Hematopoietic multipotent progenitor cell treated with erythropoietin and hydrocortisone succinate and interleukin-3 and kit ligand, for 4 days (in vitro differentiated cells): ENCODE data around the gene GTF2F1.
"Not testable (repeated sequence)": the region's sequence is repeated elsewhere in the genome, so short reads cannot be mapped to it uniquely, and the experiment has no call there.

ENCODE experiments used
- DNase-seq: peaks from one replicate; pipeline ENCODE4 v3.0.0-alpha.2; 2015

Gene GTF2F1

GRCh38 chr19:6352381-6353165, 40.4 kb downstream of the GTF2F1 start:
- no peak for DNase-seq

DNA sequence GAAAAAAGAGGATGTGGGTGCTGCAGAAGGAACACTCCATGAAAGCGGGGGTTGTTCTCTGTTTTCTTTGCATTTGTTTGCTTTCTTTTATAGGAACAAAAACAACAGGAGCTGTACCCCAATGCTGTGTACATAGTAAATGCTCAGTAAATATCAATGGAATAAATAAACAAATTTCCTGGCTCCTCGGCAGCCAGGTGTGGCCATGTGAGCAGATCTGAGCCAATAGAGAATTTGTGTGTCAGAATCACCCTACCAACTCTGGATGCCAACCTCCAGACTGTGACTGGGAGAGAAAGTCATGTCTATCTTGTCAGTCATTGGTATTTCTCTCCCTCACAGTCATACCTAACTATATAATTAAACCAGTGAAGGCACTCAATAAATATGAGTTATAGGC, 42.3 kb downstream of the GTF2F1 start:
- no peak for DNase-seq

DNA sequence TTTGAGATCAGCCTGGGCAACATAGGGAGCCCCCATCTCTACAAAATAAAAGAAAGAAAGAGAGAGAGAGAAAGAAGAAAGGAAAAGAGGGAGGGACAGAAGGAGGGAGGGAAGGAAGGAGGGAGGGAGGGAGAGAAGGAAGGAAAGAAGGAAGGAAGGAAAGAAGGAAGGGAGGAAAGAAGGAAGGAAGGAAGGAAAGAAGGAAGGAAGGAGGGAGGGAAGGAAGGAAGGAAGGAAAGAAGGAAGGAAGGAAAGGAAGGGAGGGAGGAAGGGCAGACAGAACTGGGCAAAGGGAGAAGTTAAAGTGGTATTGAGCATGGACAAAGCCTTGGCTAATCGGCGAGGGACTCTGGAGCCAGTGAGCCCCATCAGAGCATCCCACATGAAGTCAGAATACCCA, 43.7 kb downstream of the GTF2F1 start:
- DNase-seq, result not testable (repeated sequence)

GRCh38 chr19:6343462-6343861, 49.5 kb downstream of the GTF2F1 start:
- peak; percentile 28 for DNase-seq

GRCh38 chr19:6340493-6341201, 52.3 kb downstream of the GTF2F1 start:
- DNase-seq, result no peak

- DNase-seq, result no peak
Measured at GRCh38 chr19:6334490-6335285, 58.3 kb downstream of the GTF2F1 start.

DNA sequence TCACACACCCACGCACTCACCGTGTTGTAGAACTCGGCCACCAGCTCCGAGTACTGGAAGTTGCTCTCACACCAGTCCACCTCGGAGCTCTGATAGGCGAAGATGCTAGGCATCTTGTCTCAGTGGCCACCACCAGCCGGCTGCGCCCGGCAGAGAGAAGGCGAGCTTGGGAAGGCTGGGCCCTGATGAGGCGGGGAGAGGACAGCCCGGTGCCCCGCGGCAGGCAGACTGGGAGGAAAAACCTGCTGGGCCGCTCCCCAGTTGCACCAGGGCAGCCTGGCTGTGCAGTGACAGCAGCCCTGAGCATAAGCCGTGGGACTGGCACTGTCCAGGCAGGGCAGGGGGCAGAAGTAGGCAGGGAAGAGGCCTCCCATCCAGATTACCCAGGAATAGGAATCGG, 59.5 kb downstream of the GTF2F1 start, which contains the start of gene ACER1:
Gene ACER1, minus strand, starts transcription at position 174 of the 400 bp plus-strand sequence. Its CDS starts 61 bp downstream, at position 113.
- DNase-seq, result no peak
